ENCODE measurements around the gene PATL2. TPM values are rescaled to one million over a fixed set of nuclear protein-coding genes. Genes with fewer than 3 reads are reported as not detected.
"Not testable (repeated sequence)": the region's sequence is repeated elsewhere in the genome, so short reads cannot be mapped to it uniquely, and the experiment has no call there.

Gene PATL2
- total RNA-seq: 3.3 TPM
- long read RNA-seq, partial matches to known transcripts: 0 of 1 reads
- long read RNA-seq, other reads (novel, unspliced or antisense): 0 of 1 reads

DNA sequence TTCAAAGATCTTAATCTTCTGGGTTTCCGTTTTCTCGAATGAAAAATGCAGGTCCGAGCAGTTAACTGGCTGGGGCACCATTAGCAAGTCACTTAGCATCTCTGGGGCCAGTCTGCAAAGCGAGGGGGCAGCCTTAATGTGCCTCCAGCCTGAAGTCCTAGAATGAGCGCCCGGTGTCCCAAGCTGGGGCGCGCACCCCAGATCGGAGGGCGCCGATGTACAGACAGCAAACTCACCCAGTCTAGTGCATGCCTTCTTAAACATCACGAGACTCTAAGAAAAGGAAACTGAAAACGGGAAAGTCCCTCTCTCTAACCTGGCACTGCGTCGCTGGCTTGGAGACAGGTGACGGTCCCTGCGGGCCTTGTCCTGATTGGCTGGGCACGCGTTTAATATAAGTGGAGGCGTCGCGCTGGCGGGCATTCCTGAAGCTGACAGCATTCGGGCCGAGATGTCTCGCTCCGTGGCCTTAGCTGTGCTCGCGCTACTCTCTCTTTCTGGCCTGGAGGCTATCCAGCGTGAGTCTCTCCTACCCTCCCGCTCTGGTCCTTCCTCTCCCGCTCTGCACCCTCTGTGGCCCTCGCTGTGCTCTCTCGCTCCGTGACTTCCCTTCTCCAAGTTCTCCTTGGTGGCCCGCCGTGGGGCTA, at the start of gene PATL2, which contains the start of gene B2M:
Gene PATL2 (minus strand): TSS at position 228 of the 647 bp plus-strand sequence. CDS start 34,833 bp downstream, outside the sequence.
Gene B2M (plus strand): TSS at position 422 of the 647 bp plus-strand sequence. CDS start 30 bp downstream, at position 452.
- ATAC-seq: peak; percentile 96
- intact Hi-C loops (cut with DNase I): loop anchor here (1.0 kb wide), 2 partner anchors 17 to 48 kb away; partner anchors contain the start of gene SPG11
- peak; percentile 98 for DNase-seq (ENCODE audit: missing footprints)

DNA sequence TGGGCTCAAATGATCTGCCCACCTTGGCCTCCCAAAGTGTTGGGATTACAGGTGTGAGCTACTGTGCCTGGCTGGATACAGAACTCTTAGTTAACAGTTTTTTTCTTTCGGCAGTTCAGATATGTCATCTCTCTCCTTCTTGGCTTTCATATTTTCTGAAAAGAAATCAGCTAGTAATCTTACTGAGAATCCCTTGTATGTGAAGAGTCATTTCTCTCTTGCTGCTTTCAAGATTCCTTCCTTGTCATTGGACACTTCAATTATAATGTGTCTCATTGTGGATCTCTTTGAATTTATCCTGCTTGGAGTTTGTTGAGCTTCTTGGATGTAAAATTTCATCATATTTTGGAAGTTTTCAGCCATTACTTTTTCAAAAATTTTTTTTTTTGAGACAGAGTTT, 42.2 kb upstream of the PATL2 start:
- intact Hi-C loops (cut with DNase I): no loop called here
- no peak for ATAC-seq

DNA sequence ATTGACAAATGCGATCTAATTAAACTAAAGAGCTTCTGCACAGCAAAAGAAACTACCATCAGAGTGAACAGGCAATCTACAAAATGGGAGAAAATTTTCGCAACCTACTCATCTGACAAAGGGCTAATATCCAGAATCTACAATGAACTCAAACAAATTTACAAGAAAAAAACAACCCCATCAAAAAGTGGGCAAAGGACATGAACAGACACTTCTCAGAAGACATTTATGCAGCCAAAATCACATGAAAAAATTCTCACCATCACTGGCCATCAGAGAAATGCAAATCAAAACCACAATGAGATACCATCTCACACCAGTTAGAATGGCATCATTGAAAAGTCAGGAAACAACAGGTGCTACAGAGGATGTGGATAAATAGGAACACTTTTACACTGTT, 32.3 kb upstream of the PATL2 start:
- DNase-seq (ENCODE audit: missing footprints); intact Hi-C loops (cut with DNase I); ATAC-seq: not testable (repeated sequence)

More for the DNA sequence above, 42.2 kb upstream of the PATL2 start:
- DNase-seq (ENCODE audit: missing footprints): no peak

DNA sequence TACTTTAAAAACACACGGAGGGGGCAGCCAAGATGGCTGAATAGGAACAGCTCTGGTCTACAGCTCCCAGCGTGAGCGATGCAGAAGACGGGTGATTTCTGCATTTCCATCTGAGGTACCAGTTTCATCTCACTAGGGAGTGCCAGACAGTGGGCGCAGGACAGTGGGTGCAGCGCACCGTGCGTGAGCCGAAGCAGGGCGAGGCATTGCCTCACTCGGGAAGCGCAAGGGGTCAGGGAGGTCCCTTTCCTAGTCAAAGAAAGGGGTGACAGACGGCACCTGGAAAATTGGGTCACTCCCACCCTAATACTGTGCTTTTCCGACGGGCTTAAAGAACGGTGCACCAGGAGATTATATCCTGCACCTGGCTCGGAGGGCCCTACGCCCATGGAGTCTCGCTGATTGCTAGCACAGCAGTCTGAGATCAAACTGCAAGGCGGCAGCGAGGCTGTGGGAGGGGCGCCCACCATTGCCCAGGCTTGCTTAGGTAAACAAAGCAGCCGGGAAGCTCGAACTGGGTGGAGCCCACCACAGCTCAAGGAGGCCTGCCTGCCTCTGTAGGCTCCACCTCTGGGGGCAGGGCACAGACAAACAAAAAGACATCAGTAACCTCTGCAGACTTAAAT, 28.2 kb upstream of the PATL2 start:
- intact Hi-C loops (cut with DNase I); DNase-seq (ENCODE audit: missing footprints); ATAC-seq: not testable (repeated sequence)

- DNase-seq (ENCODE audit: missing footprints): no peak
- intact Hi-C loops (cut with DNase I): loop anchor here (1.0 kb wide), 2 partner anchors 75 to 160 kb away; partner anchors contain the start of gene SPG11
- peak; percentile 31 for ATAC-seq
Measured at GRCh38 chr15:44738340-44738984, 27.3 kb upstream of the PATL2 start.

DNA sequence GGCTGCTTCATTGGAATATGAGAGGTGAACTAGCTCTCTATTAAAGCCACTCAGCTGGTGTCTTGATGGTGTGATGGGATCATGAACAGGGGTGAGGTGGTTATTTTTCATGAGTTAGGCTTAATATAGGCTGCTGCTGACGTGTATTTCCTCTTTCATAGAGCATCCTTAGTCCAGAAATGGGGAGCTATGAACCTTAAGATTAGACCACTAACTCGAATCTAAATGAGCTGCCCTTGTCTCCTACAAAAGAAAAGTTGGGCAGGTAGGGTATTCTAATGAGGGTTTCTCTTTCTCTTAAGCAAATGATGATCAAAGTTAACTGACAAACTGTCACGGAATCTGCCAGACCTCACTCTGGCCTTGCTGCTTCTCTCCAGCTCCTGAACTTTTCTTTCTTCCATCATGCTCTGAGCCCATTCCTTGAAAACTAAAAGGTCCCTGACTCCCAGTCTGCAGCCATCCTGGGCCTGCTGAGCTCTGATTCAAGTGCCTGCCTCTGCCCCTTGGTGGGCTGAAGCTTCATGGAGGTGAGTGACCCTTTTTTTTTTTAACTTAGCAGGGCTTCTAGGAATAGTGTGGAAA, 25.1 kb upstream of the PATL2 start, which contains the start of gene TRIM69:
Gene TRIM69 (plus strand): TSS at position 348 of the 585 bp plus-strand sequence. CDS start 177 bp downstream, at position 525.
- ATAC-seq (no peak), DNase-seq (ENCODE audit: missing footprints) (no peak)
- intact Hi-C loops (cut with DNase I): no loop called here

DNA sequence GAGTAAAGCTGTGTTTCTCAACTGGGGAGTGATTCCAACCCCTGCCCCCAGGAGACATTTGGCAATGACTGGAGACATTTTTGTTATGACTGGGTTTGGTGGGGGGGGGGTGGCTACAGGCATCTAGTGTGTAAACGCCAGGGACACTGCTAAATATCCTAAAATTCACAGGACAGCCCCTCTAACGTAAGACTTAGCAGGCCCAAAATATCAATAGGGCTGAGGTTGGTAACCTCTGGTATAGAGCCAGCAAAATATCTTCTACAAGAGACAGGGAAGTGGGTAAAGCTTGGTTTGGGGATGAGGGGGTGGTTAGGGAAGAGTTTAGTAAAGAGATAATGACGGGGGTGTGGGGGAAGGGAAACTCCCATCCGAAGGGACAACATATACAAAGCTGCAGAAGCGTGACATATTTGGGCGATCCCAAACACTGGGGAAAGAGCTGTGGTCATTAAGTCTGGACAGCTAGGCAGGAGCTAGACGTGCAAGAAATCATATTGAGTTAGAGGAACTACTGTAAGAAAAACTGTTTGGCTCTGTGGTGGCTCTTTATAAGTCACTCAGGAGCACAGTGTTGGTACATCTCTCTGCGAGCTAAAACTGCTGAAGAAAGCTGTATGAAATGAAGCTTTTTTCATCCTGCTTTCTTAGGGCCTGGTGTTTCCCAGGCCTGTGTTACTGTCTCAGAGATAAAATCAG, 24.5 kb upstream of the PATL2 start:
- ATAC-seq: peak; percentile 65
- DNase-seq (ENCODE audit: missing footprints): no peak
- intact Hi-C loops (cut with DNase I): no loop called here

- ATAC-seq (no peak), DNase-seq (ENCODE audit: missing footprints) (no peak)
- intact Hi-C loops (cut with DNase I): no loop called here
Measured at GRCh38 chr15:44734839-44735481, 23.8 kb upstream of the PATL2 start.

DNA sequence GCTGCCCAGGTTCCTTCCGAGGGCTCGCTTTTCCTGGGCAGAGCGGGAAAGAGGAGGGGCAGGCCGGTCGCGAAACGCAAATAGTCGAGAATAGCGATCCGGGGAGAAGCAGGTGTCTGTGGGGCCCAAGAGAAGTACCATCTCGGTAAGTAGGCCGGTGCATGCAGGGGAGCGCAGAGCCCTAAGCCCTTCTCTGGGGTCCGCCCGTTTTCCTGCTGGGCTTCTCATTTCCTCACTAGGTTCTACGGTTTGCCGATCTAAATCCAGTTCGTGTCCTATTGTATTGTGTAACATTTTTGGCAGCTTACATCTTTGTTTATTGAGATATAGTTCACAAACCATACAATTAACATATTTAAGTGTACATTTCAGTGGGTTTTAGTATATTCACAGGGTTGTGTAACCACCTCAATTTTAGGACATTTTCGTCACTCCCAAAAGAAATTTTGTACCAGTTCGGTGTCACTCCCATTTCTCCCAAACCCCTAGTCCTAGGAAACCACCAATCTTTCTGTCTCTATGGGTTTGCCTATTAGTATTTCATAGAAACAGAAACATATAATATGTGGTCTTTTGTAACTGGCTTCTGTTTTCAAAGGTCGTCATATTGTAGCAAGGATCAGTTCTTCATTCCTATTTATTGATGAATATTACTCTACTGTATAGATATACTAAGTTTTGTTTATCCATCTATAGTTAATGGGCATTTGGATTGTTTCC, 18.4 kb upstream of the PATL2 start:
- intact Hi-C loops (cut with DNase I): no loop called here
- peak; percentile 15 for ATAC-seq
- no peak for DNase-seq (ENCODE audit: missing footprints)

DNA sequence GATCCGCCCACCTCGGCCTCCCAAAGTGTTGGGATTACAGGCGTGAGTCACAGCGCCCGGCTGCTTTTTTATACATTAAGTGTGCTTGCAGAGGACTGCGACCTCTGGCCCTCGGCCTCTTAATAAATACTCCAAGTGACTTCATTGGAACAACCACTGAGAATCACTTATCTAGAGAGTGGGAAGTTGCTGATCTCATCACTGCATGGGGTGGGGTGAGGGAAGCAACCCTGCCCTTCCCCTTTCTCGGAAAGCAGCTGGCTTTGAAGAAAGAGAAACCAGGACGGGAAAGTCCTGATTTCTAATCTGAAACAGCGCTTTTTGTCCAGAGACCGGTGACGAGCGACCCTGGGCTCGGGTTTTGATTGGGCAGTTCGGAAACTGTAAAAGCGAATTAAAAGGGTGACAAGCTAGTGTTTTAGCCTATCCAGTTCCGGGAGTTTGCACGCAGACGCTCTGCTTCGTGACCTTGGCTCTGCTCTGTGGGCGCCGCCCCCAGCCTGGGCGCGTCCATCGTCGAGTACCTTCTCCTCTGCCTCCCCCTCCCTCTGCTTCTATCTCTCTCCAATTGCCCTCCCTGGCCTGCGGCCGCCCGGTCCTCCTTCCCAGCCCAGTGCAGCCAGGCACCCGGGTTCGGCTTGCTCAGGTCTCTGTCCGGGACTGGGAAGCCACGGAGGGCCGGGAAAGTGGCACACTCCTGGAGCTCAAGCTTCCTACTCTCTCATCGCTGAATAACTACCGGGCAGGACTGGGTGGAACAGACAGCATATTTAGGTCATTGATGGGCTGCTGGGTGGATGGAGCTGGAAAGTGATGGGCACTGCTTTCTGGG, 17.7 kb upstream of the PATL2 start:
- ATAC-seq (peak; percentile 97), DNase-seq (ENCODE audit: missing footprints) (peak; percentile 97)
- intact Hi-C loops (cut with DNase I): loop anchor here (1.0 kb wide), 1 partner anchor 17 kb away; the partner anchor contains the start of genes B2M and PATL2

- intact Hi-C loops (cut with DNase I): loop anchor here (1.0 kb wide), 1 partner anchor 17 kb away; the partner anchor contains the start of genes B2M and PATL2
- DNase-seq (ENCODE audit: missing footprints); ATAC-seq: not testable (repeated sequence)
Measured at GRCh38 chr15:44728232-44728575, 17.1 kb upstream of the PATL2 start.

GRCh38 chr15:44727485-44728231, 16.5 kb upstream of the PATL2 start:
- no peak for ATAC-seq
- intact Hi-C loops (cut with DNase I): loop anchor here (1.0 kb wide), 1 partner anchor 16 kb away; the partner anchor contains the start of genes B2M and PATL2

GRCh38 chr15:44726568-44727484, 15.7 kb upstream of the PATL2 start:
- DNase-seq (ENCODE audit: missing footprints) (no peak), ATAC-seq (peak; percentile 9)
- intact Hi-C loops (cut with DNase I): no loop called here

More at GRCh38 chr15:44727485-44728231, 16.5 kb upstream of the PATL2 start:
- no peak for DNase-seq (ENCODE audit: missing footprints)

DNA sequence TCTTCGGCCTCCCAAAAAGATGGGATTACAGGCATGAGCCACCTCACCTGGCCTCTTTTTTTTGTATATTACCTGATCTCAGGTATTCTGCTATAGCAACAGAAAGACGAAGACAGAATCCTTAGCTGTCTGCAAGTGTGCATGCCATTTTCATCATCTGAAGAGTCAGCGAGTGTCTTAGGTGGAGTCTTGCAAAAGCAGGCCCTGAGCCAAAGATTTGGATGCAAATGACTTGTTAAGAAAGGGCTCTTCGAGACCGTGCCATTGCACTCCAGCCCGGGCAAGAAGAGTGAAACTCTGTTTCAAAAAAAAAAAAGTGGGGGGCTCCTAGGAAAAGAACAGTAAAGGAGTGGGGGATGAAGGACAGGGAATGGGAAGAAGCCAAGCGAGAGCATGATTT, 15.0 kb upstream of the PATL2 start:
- intact Hi-C loops (cut with DNase I): no loop called here
- DNase-seq (ENCODE audit: missing footprints) (no peak), ATAC-seq (no peak)

- ATAC-seq: no peak
- intact Hi-C loops (cut with DNase I): no loop called here
- DNase-seq (ENCODE audit: missing footprints): no peak
Measured at GRCh38 chr15:44722011-44722410, 10.9 kb upstream of the PATL2 start.
